NOMO-1 treated with DMSO at 0.1 percent for 48 hours (cell line): ENCODE data around the gene PCDHGB5.
"Not testable (repeated sequence)": the region's sequence is repeated elsewhere in the genome, so short reads cannot be mapped to it uniquely, and the experiment has no call there.

ENCODE experiments used
- DNase-seq: peaks from one replicate; lab custom pipeline; 2025; ENCODE audit not compliant: unreplicated experiment; lab: John Stamatoyannopoulos, UW

PCDHGB5 gene

GRCh38 chr5:141375444-141376155 lies 22.1 kb upstream of the PCDHGB5 start:
- not testable (repeated sequence) for DNase-seq

- no peak for DNase-seq
Observed at GRCh38 chr5:141382469-141383294, 15.1 kb upstream of the PCDHGB5 start, which contains the start of gene PCDHGA7. Gene PCDHGA7 (plus strand): TSS chr5:141382742. CDS start chr5:141382900, 158 bp downstream.

- no peak for DNase-seq
Observed at GRCh38 chr5:141383345-141383744, 14.4 kb upstream of the PCDHGB5 start.

GRCh38 chr5:141384471-141385267 lies 13.1 kb upstream of the PCDHGB5 start:
- DNase-seq: no peak

- not testable (repeated sequence) for DNase-seq
Observed at GRCh38 chr5:141387557-141388311, 10.0 kb upstream of the PCDHGB5 start, which contains the start of gene PCDHGB4. Gene PCDHGB4 (plus strand): TSS chr5:141387698. CDS start chr5:141387885, 187 bp downstream.

- no peak for DNase-seq
Observed at GRCh38 chr5:141388661-141389060, 9.1 kb upstream of the PCDHGB5 start.

GRCh38 chr5:141389153-141390042 lies 8.3 kb upstream of the PCDHGB5 start:
- DNase-seq: no peak

- DNase-seq: no peak
Observed at GRCh38 chr5:141392429-141393198, 5.1 kb upstream of the PCDHGB5 start, which contains the start of gene PCDHGA8. Gene PCDHGA8 (plus strand): TSS chr5:141392633. CDS start chr5:141392814, 181 bp downstream.

GRCh38 chr5:141393267-141393666 lies 4.5 kb upstream of the PCDHGB5 start:
- DNase-seq: no peak

GRCh38 chr5:141394401-141395187 lies 3.2 kb upstream of the PCDHGB5 start:
- not testable (repeated sequence) for DNase-seq

- DNase-seq: no peak
Observed at GRCh38 chr5:141398608-141399007, 861 bp downstream of the PCDHGB5 start.

GRCh38 chr5:141399555-141400258 lies 2.0 kb downstream of the PCDHGB5 start:
- no peak for DNase-seq

GRCh38 chr5:141402553-141403243 lies 5.0 kb downstream of the PCDHGB5 start, which contains the start of gene PCDHGA9:
Gene PCDHGA9 (plus strand): TSS chr5:141402778. CDS start chr5:141402953, 175 bp downstream.
- DNase-seq: no peak

GRCh38 chr5:141403387-141403786 lies 5.6 kb downstream of the PCDHGB5 start:
- DNase-seq: no peak

GRCh38 chr5:141407790-141408505 lies 10.2 kb downstream of the PCDHGB5 start, which contains the start of gene PCDHGB6:
Gene PCDHGB6 (plus strand): TSS chr5:141408021. CDS start chr5:141408203, 182 bp downstream.
- DNase-seq: peak; percentile 27
